GM12878 (cell line): ENCODE measurements around the gene ATAD3A. TPM values are rescaled to one million over a fixed set of nuclear protein-coding genes. Genes with fewer than 3 reads are reported as not detected.
A peak's percentile ranks its signal among the peaks of the same experiment; 100 is the strongest.

Experiments
- ATAC-seq: fragments of 200-7000 bp; cut with Tn5 transposase; 3 replicates; pipeline ENCODE4 v1.9.1; 2020; ENCODE audit warnings: mild to moderate bottlenecking, moderate library complexity
- BruUV-seq: library from RNA; stranded (reverse); fragments of 400-500 nt; replicated peaks from 2 replicates; lab custom pipeline; 2021; lab: Mats Ljungman, UMichigan
- CTCF ChIA-PET: fragments of 300-600 bp; sonication (Branson Sonifier 250); formaldehyde crosslinking; extraction: SDS; loops from one replicate; lab custom pipeline; 2021; ENCODE audit warnings: inconsistent platforms; lab: Yijun Ruan, JAX
- POLR2A ChIA-PET: fragments of 350-600 bp; formaldehyde crosslinking; extraction: SDS; loops from one replicate; lab custom pipeline; 2021; ENCODE audit warnings: inconsistent platforms; lab: Charles Lee
- RAD21 ChIA-PET: fragments of 300-600 bp; sonication (Branson Sonifier 250); formaldehyde crosslinking; loops from one replicate; lab custom pipeline; 2023; ENCODE audit warnings: antibody characterized with exemption; ENCODE audit not compliant: unreplicated experiment; lab: Charles Lee
- SMC1A ChIA-PET: fragments of 300-600 bp; sonication (Branson Sonifier 250); formaldehyde crosslinking; loops from one replicate; lab custom pipeline; 2023; ENCODE audit not compliant: unreplicated experiment, uncharacterized antibody; lab: Charles Lee
- DNase-seq: peaks from one replicate; pipeline ENCODE4 v3.0.0-alpha.2; 2011; ENCODE audit warnings: low read depth, low spot score
- FAIRE-seq: peaks from 3 replicates; lab custom pipeline; 2011; peaks lifted over from hg19 to GRCh38; lab: Jason Lieb, UNC
- H2AFZ ChIP-seq: 2 replicates; pipeline ENCODE4 v1.6.0; 2011; ENCODE audit warnings: low read depth, low read length, control low read depth; ENCODE audit not compliant: control insufficient read depth
- H3K27ac ChIP-seq: 2 replicates; pipeline ENCODE4 v1.5.1; 2011; ENCODE audit warnings: control low read depth; ENCODE audit not compliant: control insufficient read depth, insufficient read depth
- H3K27me3 ChIP-seq, 2 experiments: replicated peaks in 1 of 2; 2 replicates each; pipeline versions ENCODE4 v1.6.0 to v1.6.1; 2011; ENCODE audit warnings: low read length in 1 of 2; ENCODE audit not compliant: control insufficient read depth in 2 of 2, insufficient read depth in 2 of 2
- H3K36me3 ChIP-seq, 2 experiments: 2 replicates each; pipeline ENCODE4 v1.5.1; 2011; ENCODE audit warnings: low read length in 1 of 2; ENCODE audit not compliant: control insufficient read depth in 2 of 2, insufficient read depth in 2 of 2
- H3K4me1 ChIP-seq: 2 replicates; pipeline ENCODE4 v1.6.1; 2011; ENCODE audit warnings: mild to moderate bottlenecking, low read length, moderate library complexity, mixed read lengths; ENCODE audit not compliant: control insufficient read depth, insufficient read depth
- H3K4me2 ChIP-seq: 2 replicates; pipeline ENCODE4 v1.6.0; 2011; ENCODE audit warnings: control low read depth; ENCODE audit not compliant: control insufficient read depth, insufficient read depth
- H3K4me3 ChIP-seq: fragments of 200-600 bp; sonication (generic); 2 replicates; pipeline ENCODE4 v1.5.1; 2016
- H3K79me2 ChIP-seq: 2 replicates; pipeline ENCODE4 v1.6.0; 2011; ENCODE audit warnings: low read length; ENCODE audit not compliant: control insufficient read depth, insufficient read depth
- H3K9ac ChIP-seq: 2 replicates; pipeline ENCODE4 v1.8.0; 2011; ENCODE audit warnings: low read length, control low read depth, mixed read lengths; ENCODE audit not compliant: control insufficient read depth, insufficient read depth
- H3K9me3 ChIP-seq: replicated peaks from 3 replicates; pipeline ENCODE4 v1.5.1; 2011; ENCODE audit warnings: mild to moderate bottlenecking, low read length; ENCODE audit not compliant: control insufficient read depth, insufficient read depth
- H4K20me1 ChIP-seq: 2 replicates; pipeline ENCODE4 v1.6.0; 2011; ENCODE audit not compliant: control insufficient read depth, insufficient read depth
- BACH1 ChIP-seq: fragments of 450-650 bp; IDR thresholded peaks from 2 replicates; pipeline ENCODE4 v1.6.1; 2017; ENCODE audit warnings: mild to moderate bottlenecking, borderline replicate concordance
- BCL3 ChIP-seq: IDR thresholded peaks from 2 replicates; pipeline ENCODE4 v1.6.1; 2011; ENCODE audit warnings: borderline replicate concordance, low read depth, mild to moderate bottlenecking, moderate library complexity, low read length; ENCODE audit not compliant: insufficient read depth, poor library complexity, severe bottlenecking
- BRCA1 ChIP-seq: IDR thresholded peaks from 2 replicates; pipeline ENCODE4 v1.6.1; 2011; ENCODE audit warnings: low read depth, low read length, improper control_type of control experiment
- CEBPZ ChIP-seq: fragments of 150-350 bp; IDR thresholded peaks from 2 replicates; pipeline ENCODE4 v1.6.1; 2016; ENCODE audit warnings: low read depth, low read length
- HDAC2 ChIP-seq: fragments of 200-600 bp; sonication (generic); IDR thresholded peaks from 2 replicates; pipeline ENCODE4 v1.6.1; 2017
- IKZF2 ChIP-seq, 2 experiments: fragments of 450-650 bp; IDR thresholded peaks; 2 replicates each; pipeline ENCODE4 v1.6.1; 2017; ENCODE audit warnings: mild to moderate bottlenecking in 2 of 2, moderate library complexity in 2 of 2
- MYC ChIP-seq: IDR thresholded peaks from 2 replicates; pipeline ENCODE4 v1.6.1; 2011; ENCODE audit warnings: mild to moderate bottlenecking, low read length, moderate library complexity, inconsistent platforms; ENCODE audit not compliant: insufficient read depth, insufficient replicate concordance, insufficient read length, severe bottlenecking
- NFIC ChIP-seq: IDR thresholded peaks from 2 replicates; pipeline ENCODE4 v1.6.1; 2012; ENCODE audit warnings: low read depth, mild to moderate bottlenecking, inconsistent platforms, low read length, moderate library complexity
- NR2C2 ChIP-seq: IDR thresholded peaks from 2 replicates; pipeline ENCODE4 v1.6.1; 2011; ENCODE audit warnings: borderline replicate concordance, low read depth; ENCODE audit not compliant: control insufficient read depth, insufficient read length
- PKNOX1 ChIP-seq: fragments of 450-650 bp; IDR thresholded peaks from 2 replicates; pipeline ENCODE4 v1.6.1; 2016; ENCODE audit warnings: mild to moderate bottlenecking
- RBBP5 ChIP-seq: fragments of 200-600 bp; sonication (generic); conservative IDR thresholded peaks from 2 replicates; pipeline ENCODE4 v1.6.1; 2016
- RELA ChIP-seq: fragments of 450-650 bp; IDR thresholded peaks from 2 replicates; pipeline ENCODE4 v1.8.0; 2014; ENCODE audit warnings: borderline replicate concordance; ENCODE audit not compliant: partially characterized antibody
- SMC3 ChIP-seq: IDR thresholded peaks from 2 replicates; pipeline ENCODE4 v1.6.1; 2011; ENCODE audit warnings: low read length, improper control_type of control experiment, borderline replicate concordance
- YBX1 ChIP-seq: fragments of 450-650 bp; IDR thresholded peaks from 2 replicates; pipeline ENCODE4 v1.6.1; 2016; ENCODE audit warnings: antibody characterized with exemption
- ZBED1 ChIP-seq: IDR thresholded peaks from 2 replicates; pipeline ENCODE4 v1.6.1; 2016; ENCODE audit warnings: borderline replicate concordance
- ZBTB33 ChIP-seq: fragments of 450-650 bp; IDR thresholded peaks from 2 replicates; pipeline ENCODE4 v1.6.1; 2017; ENCODE audit warnings: mild to moderate bottlenecking
- WGBS: methylation state at CpG from one replicate; pipeline ENCODE4 v1.1.6; 2016; ENCODE audit warnings: low lambda C conversion rate; ENCODE audit not compliant: insufficient replicate concordance, insufficient coverage; ENCODE audit errors: missing lambda C conversion rate; 5-methylcytosine and 5-hydroxymethylcytosine counted together
- in situ Hi-C: fragments of 300-500 bp; cut with MboI; formaldehyde crosslinking; loops from 9 replicates; pipeline ENCODE4 v1.14.3; 2018; ENCODE audit warnings: mixed read lengths
- intact Hi-C: fragments of 100-400 bp; cut with micrococcal nuclease; formaldehyde crosslinking; loops from one replicate; pipeline ENCODE4 v1.14.2; 2022; ENCODE audit not compliant: unreplicated experiment
- polyA plus RNA-seq, 11 experiments: library from polyadenylated mRNA; depleted of rRNA in 4 of 11; unstranded in 6 of 11; stranded (reverse) in 5 of 11; fragments of >200 nt; fragmentation: Nextera tagmentation in 4 of 11; fragmentation: Illumina TruSeq in 1 of 11; extraction: Ambion mirVana in 4 of 11; extraction: Trizol in 1 of 11; gene quantifications; 1 replicate in 1 of 11; 2 replicates in 10 of 11; pipeline versions ENCODE4 v1.2.1 to v1.2.3, GENCODE V29; 2011 to 2016; ENCODE audit warnings: inconsistent platforms in 2 of 11, missing spikeins in 2 of 11, low read depth in 1 of 11
- total RNA-seq, 4 experiments: library from RNA; depleted of rRNA in 3 of 4; stranded (reverse); fragments of >200 nt in 3 of 4; fragmentation: Illumina TruSeq in 1 of 4; extraction: Trizol in 1 of 4; gene quantifications; 2 replicates each; pipeline versions ENCODE4 v1.2.1 to v1.2.3, GENCODE V29; 2013 to 2021

The ATAD3A gene
- total and polyA plus RNA-seq, 10 of the 15 experiments (the other 5 are each of a cell fraction or from before 2014, with no cell fraction given) = 0.05 to 93.5 (median 38.9) TPM

GRCh38 chr1:1574721-1575537 is 63.0 kb downstream of the ATAD3A start, which contains the start of gene SSU72:
SSU72 (minus strand) TSS chr1:1574863; CDS start chr1:1574557, 306 bp downstream.
- TSS peak; percentile 98 for BruUV-seq
- peak; percentile 35 for DNase-seq
- ChIA-PET SMC1A (no interaction called here), RAD21 (no interaction called here), CTCF (no interaction called here), POLR2A (no interaction called here)
- H4K20me1 ChIP-seq = no peaks in the 10 kb centered on the region
- H3K4me1 ChIP-seq = no peaks in the 10 kb centered on the region
- 0 out of 4 replicates have a peak, but pooled peaks cover 0 to 2% of the 10 kb centered on the region in 2 experiments for H3K36me3 ChIP-seq
- H3K27me3 ChIP-seq = no peaks in the 10 kb centered on the region
- H2AFZ ChIP-seq = peak within 1 kb of the TSS; percentile 65
- in situ Hi-C loops (no loop called here), intact Hi-C loops (loop anchor here (5.0 kb wide), 1 partner anchor 42 kb away; the partner anchor contains the start of gene MIB2)
- H3K79me2 ChIP-seq = peaks cover 46% of the 10 kb centered on the region
- peak; percentile 62 for FAIRE-seq
- peak within 1 kb of the TSS; percentile 92 for H3K4me2 ChIP-seq
- no peaks in the 10 kb centered on the region for H3K9me3 ChIP-seq
- under 1% methylated on average over 83 of the region's 87 CpGs for WGBS
- ATAC-seq = peak; percentile 70
- H3K4me3 ChIP-seq = peak within 1 kb of the TSS; percentile 98
- H3K9ac ChIP-seq = peak within 1 kb of the TSS; percentile 94
- H3K27ac ChIP-seq = peak within 1 kb of the TSS; percentile 82
- TF ChIP-seq RBBP5 (no peak), BCL3 (no peak), ZBED1 (no peak), PKNOX1 (no peak), ZBTB33 (no peak), NR2C2 (no peak), SMC3 (no peak), BACH1 (peak; percentile 36; the same call in 1 of the 2 replicates), BRCA1 (no peak; the same call in 1 of the 2 replicates), CEBPZ (no peak), HDAC2 (no peak), YBX1 (no peak), MYC (no peak), NFIC (no peak), IKZF2 (IDR thresholded peaks at IDR 0.05) (no peak), RELA (no peak)
